ENCODE measurements around the gene ZBTB17.

The ZBTB17 gene

DNA sequence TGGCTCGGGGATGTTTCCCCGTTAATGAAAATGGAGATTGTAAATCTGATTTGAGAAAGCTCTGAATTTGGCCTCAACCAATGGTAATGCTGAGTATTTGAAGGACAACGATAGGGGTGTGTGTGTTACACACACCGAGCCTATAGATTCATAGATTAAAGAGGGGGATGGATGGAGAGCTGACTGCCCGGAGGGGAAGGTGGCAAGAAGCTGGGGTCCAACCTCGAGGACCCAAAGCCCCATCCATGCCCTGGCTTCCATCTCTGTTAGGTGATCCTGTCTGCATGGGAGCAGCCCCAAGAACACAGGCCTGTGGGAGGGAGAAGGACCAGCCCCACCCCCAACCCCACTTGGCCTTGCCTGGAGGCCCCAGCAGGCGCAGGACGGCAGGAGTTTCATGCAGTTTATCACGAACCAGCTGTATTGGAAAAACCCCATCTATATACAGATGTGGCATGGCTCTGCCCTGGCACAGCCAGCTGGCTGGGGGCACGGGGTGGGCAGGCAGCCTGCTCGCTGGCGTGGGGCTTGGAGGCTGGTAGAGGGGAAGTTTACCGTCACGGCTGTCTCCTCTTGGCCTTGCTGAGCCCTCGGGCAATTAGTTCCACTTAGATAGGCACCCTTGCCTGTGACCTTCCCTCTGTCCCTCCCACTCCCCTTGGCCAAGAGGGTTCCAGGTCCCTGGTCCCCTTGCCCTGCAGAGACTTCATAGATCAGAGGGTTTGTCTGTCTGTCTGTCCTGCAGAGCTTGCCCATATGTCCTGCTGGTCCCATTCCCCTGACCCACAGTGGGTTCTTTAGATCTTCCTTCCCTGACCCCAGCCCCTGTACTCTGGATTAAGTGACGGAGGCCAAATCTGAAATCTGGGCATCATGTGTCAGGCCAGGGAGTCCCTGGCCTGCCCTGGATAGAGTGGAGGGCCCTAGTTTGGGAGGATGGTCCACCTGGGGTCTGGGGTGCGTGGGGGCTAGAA is 38.9 kb upstream of the ZBTB17 start:
- Histone ChIP-seq H3K9ac (no peak overlapping the region), H3K36me3 (ENCODE audit: control insufficient read depth, insufficient read depth, low read length) (no peaks in the 10 kb centered on the region), H3K79me2 (no peaks in the 10 kb centered on the region), H3K27ac (peak overlapping the region; percentile 99), H3K9me3 (ENCODE audit: control insufficient read depth, low read length) (no peaks in the 10 kb centered on the region), H3K4me2 (ENCODE audit: low read length) (peak overlapping the region; percentile 99), H2AFZ (no peak overlapping the region), H3K27me3 (ENCODE audit: control insufficient read depth, insufficient read depth, low read length) (no peaks in the 10 kb centered on the region), H3K4me3 (ENCODE audit: low read depth, low read length) (peak overlapping the region; percentile 92), H3K4me1 (peaks cover 38% of the 10 kb centered on the region)
- TF ChIP-seq, protein P1, sequence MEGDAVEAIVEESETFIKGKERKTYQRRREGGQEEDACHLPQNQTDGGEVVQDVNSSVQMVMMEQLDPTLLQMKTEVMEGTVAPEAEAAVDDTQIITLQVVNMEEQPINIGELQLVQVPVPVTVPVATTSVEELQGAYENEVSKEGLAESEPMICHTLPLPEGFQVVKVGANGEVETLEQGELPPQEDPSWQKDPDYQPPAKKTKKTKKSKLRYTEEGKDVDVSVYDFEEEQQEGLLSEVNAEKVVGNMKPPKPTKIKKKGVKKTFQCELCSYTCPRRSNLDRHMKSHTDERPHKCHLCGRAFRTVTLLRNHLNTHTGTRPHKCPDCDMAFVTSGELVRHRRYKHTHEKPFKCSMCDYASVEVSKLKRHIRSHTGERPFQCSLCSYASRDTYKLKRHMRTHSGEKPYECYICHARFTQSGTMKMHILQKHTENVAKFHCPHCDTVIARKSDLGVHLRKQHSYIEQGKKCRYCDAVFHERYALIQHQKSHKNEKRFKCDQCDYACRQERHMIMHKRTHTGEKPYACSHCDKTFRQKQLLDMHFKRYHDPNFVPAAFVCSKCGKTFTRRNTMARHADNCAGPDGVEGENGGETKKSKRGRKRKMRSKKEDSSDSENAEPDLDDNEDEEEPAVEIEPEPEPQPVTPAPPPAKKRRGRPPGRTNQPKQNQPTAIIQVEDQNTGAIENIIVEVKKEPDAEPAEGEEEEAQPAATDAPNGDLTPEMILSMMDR (IDR thresholded peaks at IDR 0.05) = no peak

DNA sequence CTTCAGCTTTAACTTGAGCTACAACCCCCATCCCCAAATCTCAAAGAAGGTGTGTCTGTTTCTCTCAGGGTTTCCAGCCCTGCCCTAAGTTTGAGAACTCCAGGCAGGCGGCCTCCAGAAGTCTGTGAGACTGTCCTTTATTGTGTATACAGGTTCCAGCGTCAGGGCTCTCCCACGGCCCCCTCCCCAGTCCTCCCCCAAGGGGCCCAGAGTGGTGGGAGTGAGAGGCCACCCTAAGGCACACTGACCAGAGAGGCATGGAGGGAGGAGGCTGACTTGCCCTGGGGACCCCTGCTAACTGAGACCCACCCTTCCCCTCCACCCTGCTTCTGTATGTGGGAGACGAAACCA is 38.0 kb upstream of the ZBTB17 start:
- H3K9ac ChIP-seq = no peak overlapping the region

GRCh38 chr1:16013220-16013907 is 37.5 kb upstream of the ZBTB17 start:
- Histone ChIP-seq H3K9me3 (ENCODE audit: control insufficient read depth, low read length) (no peaks in the 10 kb centered on the region), H3K79me2 (no peaks in the 10 kb centered on the region), H2AFZ (peak overlapping the region; percentile 53), H3K27me3 (ENCODE audit: control insufficient read depth, insufficient read depth, low read length) (no peaks in the 10 kb centered on the region), H3K36me3 (ENCODE audit: control insufficient read depth, insufficient read depth, low read length) (no peaks in the 10 kb centered on the region), H3K4me3 (ENCODE audit: low read depth, low read length) (peak overlapping the region; percentile 92), H3K4me2 (ENCODE audit: low read length) (peak overlapping the region; percentile 99), H3K27ac (peak overlapping the region; percentile 99), H3K4me1 (peaks cover 27% of the 10 kb centered on the region), H3K9ac (peak overlapping the region; percentile 31)
- TF ChIP-seq, protein P1 (IDR thresholded peaks at IDR 0.05) = no peak

More for the DNA sequence above, 38.0 kb upstream of the ZBTB17 start:
- no peaks in the 10 kb centered on the region for H3K79me2 ChIP-seq
- H3K4me3 ChIP-seq (ENCODE audit: low read depth, low read length) = peak overlapping the region; percentile 92
- peak overlapping the region; percentile 99 for H3K4me2 ChIP-seq (ENCODE audit: low read length)
- no peaks in the 10 kb centered on the region for H3K9me3 ChIP-seq (ENCODE audit: control insufficient read depth, low read length)
- peaks cover 32% of the 10 kb centered on the region for H3K4me1 ChIP-seq
- TF ChIP-seq, protein P1 (IDR thresholded peaks at IDR 0.05) = no peak
- no peaks in the 10 kb centered on the region for H3K27me3 ChIP-seq (ENCODE audit: control insufficient read depth, insufficient read depth, low read length)
- no peak overlapping the region for H2AFZ ChIP-seq
- H3K27ac ChIP-seq = peak overlapping the region; percentile 99
- no peaks in the 10 kb centered on the region for H3K36me3 ChIP-seq (ENCODE audit: control insufficient read depth, insufficient read depth, low read length)

DNA sequence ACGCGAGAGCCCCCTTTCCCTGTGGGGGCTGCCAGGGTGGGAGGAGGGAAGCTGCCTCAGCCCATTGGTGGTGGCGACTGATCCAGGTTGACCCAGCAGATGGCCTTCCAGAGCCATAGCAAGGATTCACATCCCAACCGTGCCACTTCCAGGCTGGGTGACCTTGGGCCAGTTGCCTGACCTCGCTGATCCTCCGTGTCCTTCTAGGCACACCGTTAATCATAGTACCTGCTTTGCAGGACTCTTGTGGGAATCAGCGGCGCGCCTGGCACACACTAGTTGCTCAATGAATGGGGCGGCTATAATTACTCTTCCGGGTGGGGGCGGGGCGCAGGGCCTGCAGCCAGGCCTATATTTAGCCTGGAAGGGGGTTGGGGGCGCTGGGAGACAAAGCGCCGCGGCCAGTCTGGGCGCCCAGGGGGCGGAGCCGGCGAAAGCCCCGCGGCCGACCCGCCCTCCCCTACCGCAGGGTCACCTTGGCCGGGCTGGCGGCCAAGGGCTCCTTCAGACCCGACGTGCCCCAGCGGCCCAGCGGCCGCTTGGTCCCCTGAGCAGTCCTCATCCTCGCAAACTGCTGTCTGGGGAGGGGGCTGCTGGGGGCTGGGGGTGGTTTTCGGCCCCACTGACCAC is 36.8 kb upstream of the ZBTB17 start:
- peak overlapping the region; percentile 99 for H3K4me2 ChIP-seq (ENCODE audit: low read length)
- no peaks in the 10 kb centered on the region for H3K27me3 ChIP-seq (ENCODE audit: control insufficient read depth, insufficient read depth, low read length)
- H3K4me1 ChIP-seq = peaks cover 22% of the 10 kb centered on the region
- peak overlapping the region; percentile 99 for H3K27ac ChIP-seq
- no peaks in the 10 kb centered on the region for H3K36me3 ChIP-seq (ENCODE audit: control insufficient read depth, insufficient read depth, low read length)
- H3K9ac ChIP-seq = peak overlapping the region; percentile 31
- peak overlapping the region; percentile 53 for H2AFZ ChIP-seq
- TF ChIP-seq, protein P1 (IDR thresholded peaks at IDR 0.05) = peak; percentile 19
- H3K79me2 ChIP-seq = no peaks in the 10 kb centered on the region
- no peaks in the 10 kb centered on the region for H3K9me3 ChIP-seq (ENCODE audit: control insufficient read depth, low read length)
- peak overlapping the region; percentile 92 for H3K4me3 ChIP-seq (ENCODE audit: low read depth, low read length)

Data from parathyroid adenoma (tissue), 2 donors.